Measurements from ENCODE around the gene ZBED2.
A peak's percentile ranks its signal among the peaks of the same experiment; 100 is the strongest.
"Not testable (repeated sequence)": the region's sequence is repeated elsewhere in the genome, so short reads cannot be mapped to it uniquely, and the experiment has no call there.

The ZBED2 gene, protein sequence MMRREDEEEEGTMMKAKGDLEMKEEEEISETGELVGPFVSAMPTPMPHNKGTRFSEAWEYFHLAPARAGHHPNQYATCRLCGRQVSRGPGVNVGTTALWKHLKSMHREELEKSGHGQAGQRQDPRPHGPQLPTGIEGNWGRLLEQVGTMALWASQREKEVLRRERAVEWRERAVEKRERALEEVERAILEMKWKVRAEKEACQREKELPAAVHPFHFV

DNA sequence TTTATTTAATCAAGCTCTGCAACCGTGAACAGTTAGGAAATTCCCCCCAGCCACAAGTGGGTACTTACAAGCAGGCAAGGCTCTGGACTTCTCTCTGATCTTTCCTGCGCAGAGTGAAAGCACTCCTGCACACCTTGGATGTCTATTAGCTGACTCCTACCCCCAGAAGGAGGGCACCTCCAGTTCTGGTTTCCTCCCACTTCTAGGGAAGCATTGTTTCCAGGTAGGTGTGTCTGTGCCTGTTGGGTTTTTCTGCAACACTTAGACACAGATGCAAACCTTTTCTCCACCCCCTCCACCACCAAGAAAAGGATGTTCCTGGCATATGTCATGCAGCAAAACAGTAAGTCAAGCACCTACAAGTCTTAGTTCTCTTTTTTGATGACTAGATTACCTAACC, at the start of gene ZBED2:
Gene ZBED2, minus strand, starts transcription at position 115 of the 400 bp plus-strand sequence. CDS start 1,145 bp downstream, outside the sequence.
- DNase-seq (ENCODE audit: low read depth): no peak

GRCh38 chr3:111639316-111639715, 44.2 kb upstream of the ZBED2 start:
- DNase-seq (ENCODE audit: low read depth): no peak

- no peak for DNase-seq (ENCODE audit: low read depth)
These were observed 41.3 kb upstream of the ZBED2 start for GRCh38 chr3:111636366-111636885.

DNA sequence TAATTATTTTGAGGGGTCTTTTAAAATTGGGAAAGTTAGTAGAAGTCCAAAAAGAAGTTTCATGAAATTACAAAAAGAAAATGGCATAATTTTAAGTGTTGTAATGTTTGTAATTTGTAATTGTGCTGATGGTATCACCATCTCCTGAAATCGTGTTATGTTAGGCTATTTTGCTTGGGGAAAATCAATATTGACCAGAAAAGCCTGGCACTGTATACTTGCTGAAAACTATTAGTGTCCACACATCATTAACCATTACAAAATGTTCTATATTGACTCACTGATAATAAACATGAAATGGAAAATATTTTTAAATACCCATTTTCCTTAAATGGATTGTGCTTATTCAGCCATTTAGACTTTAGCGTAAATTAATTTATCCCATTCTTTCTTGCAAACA, 40.3 kb upstream of the ZBED2 start:
- no peak for DNase-seq (ENCODE audit: low read depth)

DNA sequence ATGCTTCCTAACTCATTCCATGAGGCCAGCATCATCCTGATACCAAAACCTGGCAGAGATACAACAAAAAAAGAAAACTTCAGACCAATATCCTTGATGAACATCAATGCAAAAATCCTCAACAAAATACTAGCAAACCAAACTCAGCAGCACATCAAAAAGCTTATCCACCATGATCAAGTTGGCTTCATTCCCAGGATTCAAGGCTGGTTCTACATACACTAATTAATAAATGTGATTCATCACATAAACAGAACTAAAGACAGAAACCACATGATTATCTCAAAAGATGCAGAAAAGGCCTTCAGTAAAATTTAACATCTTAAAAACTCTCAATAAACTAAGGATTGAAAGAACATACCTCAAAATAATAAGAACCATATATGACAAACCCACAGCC, 35.5 kb upstream of the ZBED2 start:
- not testable (repeated sequence) for DNase-seq (ENCODE audit: low read depth)

GRCh38 chr3:111629018-111629417, 33.9 kb upstream of the ZBED2 start:
- DNase-seq (ENCODE audit: low read depth): not testable (repeated sequence)

GRCh38 chr3:111627092-111627491, 31.9 kb upstream of the ZBED2 start:
- no peak for DNase-seq (ENCODE audit: low read depth)

DNA sequence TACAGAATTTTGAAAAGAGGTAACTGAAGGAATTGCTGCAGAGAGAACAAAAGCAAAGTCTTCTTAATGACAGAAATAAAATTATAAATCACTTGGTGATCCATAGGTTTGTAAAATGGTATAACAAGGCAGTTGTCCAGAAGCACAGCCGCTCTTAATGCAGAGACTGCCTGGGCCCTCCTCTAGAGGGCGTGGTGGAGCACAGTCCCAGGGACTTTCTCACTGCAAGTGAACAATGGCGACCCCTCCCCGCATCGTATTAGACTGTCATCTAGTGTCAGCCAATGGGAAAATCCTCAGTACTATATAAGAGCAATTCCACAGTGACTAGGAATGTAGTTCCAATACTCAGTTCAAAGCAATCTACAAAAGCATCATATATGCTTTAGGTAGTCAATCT, 26.4 kb upstream of the ZBED2 start:
- no peak for DNase-seq (ENCODE audit: low read depth)

- no peak for DNase-seq (ENCODE audit: low read depth)
These were observed 24.7 kb upstream of the ZBED2 start for GRCh38 chr3:111619833-111620232.

DNA sequence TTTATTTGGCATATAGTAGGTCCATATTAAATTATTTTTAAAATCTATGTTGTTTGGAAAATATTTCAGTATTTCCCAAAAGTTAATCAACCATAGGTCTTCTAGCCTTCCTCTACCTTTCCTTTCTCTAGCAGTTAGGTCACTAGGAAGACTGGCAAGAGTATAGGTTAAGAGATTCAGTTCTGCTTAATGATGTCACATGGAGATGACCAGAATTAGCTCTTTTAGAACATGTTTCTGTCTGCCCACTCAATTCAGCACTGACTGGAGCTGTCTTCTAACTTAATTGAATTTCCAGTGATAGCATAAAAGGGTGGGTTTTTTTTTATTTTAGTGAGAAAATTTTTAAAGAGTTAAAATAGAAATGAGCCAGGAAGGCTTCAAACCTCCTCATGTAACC, 23.8 kb upstream of the ZBED2 start:
- no peak for DNase-seq (ENCODE audit: low read depth)

DNA sequence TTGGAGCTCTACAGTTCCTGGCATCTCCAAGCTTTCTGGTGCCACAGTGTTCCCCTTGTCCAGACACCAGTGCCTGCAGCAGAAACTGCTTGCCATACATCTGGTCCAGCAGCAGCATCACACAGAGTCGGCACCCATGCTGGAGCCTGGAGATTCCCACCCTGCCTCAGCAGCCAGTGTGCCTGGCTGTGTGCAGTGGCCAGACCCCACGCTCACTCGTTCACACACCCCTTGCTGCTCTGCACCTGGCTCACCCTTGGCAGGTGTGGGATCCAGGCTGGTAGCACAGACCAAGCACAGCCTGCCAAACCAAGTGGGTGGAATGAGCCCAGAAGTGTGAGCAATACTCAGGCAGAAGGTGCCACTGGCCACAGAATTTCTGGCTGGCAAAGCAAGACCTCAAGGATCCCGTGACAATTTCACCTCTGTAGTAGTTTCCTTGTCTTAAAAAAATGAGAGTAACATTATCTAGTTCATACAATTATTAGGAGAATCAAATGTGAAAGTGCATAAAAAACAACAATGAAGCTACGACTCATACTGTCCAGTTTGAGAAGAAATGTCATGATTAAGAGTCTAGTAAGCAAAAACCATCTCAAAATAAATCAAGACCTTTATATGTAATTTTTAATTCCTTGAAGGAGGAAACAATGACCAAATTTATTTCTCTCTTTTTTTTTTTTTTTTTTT, 22.9 kb upstream of the ZBED2 start:
- DNase-seq (ENCODE audit: low read depth): no peak

- no peak for DNase-seq (ENCODE audit: low read depth)
These were observed 22.3 kb upstream of the ZBED2 start for GRCh38 chr3:111617406-111617805.

- DNase-seq (ENCODE audit: low read depth): peak; percentile 53
These were observed 21.4 kb upstream of the ZBED2 start for GRCh38 chr3:111616417-111617105.

- no peak for DNase-seq (ENCODE audit: low read depth)
These were observed 20.7 kb upstream of the ZBED2 start for GRCh38 chr3:111615880-111616279.

DNA sequence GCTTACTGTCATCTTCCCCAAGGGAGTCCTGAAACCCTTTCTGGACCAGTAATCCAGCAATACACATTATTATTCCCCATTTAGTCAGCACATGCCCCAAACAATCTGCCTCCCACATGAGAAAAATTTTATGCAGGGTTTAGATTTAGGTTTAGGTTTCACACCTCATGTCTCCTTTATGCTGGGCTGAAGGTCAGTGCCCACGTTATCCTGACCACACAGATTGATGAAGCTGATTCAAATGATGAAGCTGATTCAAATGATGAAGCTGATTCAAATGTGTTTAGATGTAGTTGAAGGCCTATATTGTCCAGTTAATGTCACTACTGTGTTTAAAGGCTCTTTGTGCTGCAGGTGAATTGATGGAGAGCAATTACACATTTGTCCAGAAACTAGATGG, 18.1 kb upstream of the ZBED2 start:
- no peak for DNase-seq (ENCODE audit: low read depth)

- DNase-seq (ENCODE audit: low read depth): no peak
These were observed 15.5 kb upstream of the ZBED2 start for GRCh38 chr3:111610612-111611054.

DNA sequence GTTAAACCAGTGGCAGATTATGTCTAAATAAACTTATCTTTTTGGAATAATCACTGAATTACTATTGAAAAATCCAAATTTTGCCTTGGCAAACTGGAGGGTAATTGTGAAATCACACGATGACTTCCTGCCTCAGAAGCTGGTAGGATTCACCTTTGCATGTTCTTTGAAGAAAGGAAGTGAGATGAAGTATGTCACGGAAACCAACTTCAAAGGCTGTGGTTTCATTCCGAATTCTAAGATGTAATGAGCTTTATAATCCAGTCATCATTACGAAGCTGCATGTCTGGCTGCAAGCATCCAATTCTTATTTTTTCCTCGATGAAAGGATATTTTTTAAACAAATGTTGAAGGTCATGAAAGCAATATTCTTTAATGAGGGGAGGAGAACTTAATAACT, 15.0 kb upstream of the ZBED2 start:
- no peak for DNase-seq (ENCODE audit: low read depth)

DNA sequence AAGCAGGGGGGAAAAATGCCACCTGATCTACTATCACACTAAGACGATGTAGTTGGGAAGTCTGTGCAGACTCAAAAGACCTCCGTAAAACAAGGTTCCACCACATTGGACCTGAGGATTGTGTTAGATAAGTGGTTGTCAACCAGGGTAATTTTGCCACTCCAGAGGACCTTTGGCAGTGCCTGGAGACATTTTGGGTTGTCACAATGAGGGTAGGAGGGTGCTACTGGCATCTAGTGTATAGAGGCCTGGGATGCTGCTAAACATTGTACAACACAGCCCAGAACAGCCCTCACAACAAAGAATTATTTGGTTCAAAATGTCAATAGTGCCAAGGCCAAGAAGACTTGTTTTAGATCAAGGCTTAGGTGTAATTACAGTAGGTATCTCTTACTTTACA, 14.6 kb upstream of the ZBED2 start:
- DNase-seq (ENCODE audit: low read depth): no peak

DNA sequence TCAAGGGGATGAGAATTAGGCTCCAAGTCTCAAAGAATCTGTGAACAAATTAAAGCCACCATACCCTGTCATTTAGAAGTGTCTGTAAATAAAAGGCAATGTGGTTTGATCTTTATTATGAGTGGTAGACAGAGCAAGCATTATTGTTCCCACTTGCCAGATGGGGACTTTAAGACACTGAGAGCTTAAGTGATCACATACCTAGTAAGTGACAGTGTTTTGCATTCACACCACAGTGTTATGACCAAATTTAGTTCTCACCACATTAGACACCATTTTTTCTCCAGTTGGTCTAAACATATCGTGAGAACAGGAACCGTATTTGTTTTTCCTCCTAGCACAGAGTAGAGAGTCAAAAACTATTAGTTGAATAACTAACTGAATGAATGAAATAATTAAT, 13.2 kb upstream of the ZBED2 start:
- no peak for DNase-seq (ENCODE audit: low read depth)

DNA sequence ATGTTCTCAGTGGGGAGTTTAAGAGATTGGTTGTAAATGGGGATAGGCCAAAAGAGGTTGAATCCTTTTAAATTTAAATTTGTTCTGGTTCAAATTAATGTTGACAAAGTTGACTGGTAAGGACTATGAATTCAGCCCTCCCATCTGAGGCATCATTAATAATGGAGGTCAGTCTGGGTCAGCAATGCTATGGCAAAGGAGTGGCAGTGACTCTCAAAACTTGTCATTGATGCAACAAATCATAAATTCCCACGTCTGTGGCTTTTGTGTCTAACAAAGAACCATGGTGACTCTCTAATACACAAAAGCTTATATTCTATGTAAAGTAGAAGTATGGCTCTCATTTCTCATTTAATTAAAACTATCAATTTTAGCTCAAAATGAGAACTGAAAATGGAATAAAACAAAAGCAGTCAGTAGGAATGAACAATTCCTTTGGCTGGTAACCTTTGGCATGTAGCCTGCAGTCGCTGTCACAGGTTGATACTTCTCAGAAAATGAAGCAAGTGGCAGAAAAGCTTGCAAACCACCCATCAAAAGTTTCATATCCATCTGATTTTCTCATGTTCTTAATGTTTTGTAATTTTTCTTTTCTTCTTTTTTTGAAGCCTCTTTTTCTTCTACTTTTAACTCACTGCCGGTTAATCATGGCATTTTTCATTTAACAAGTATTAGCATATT, 12.2 kb upstream of the ZBED2 start:
- DNase-seq (ENCODE audit: low read depth): no peak

DNA sequence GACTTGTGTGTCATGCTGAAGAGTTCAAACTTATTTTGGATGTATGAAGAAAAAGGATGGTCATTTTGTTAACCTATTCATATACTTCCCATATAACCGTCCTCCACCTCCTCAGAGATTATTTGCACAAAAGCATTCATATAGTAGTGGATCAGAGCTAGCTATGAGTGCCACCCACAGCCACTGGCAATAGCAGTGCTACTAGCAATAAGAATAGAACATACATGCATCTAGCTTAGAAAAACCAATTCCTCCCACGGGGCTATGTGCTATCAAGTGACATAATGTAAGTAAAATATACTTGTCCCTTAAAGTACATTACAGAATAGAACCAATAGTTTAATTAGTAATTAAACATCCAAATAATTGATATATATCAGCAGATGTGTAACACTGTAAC, 10.3 kb upstream of the ZBED2 start:
- no peak for DNase-seq (ENCODE audit: low read depth)

DNA sequence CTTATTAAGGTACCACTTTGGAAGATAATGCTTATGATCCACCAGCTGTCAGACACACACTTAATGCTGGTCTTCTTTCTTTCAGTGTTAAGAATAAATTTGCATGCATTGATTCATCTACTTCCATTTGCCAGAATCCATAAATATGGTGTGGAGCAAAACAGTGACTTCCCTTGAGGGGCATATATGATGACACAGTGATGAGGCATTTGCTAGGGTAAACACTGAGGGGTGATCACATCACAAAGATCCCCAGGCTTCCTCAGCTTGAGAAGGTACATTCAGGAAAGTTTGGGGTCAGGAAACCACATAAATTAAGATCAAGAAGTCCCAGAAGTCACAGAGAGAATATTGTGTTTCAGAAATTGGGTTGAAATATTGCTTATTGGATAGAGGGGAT, 9.9 kb upstream of the ZBED2 start:
- DNase-seq (ENCODE audit: low read depth): no peak

- no peak for DNase-seq (ENCODE audit: low read depth)
These were observed 9.0 kb upstream of the ZBED2 start for GRCh38 chr3:111604119-111604518.

All from stimulated activated CD8-positive, alpha-beta memory T cell treated with anti-CD3 and anti-CD28 coated beads, Interleukin-12 subunit alpha, Interleukin-12 subunit beta, amount 100 ng/mL, for 4 hours (primary cell).